IPS-20b (cell line): ENCODE results near the gene UGT1A8.
"Not testable (repeated sequence)": the region's sequence is repeated elsewhere in the genome, so short reads cannot be mapped to it uniquely, and the experiment has no call there.

Experiments
- H3K27ac ChIP-seq: one replicate; pipeline ENCODE4 v1.5.1; 2013; ENCODE audit warnings: low read length
- H3K27me3 ChIP-seq: 2 replicates; pipeline ENCODE4 v1.6.1; 2013; ENCODE audit warnings: mild to moderate bottlenecking, low read length, inconsistent platforms; ENCODE audit not compliant: insufficient read depth
- H3K36me3 ChIP-seq: 2 replicates; pipeline ENCODE4 v1.6.1; 2013; ENCODE audit warnings: low read depth, mild to moderate bottlenecking, inconsistent platforms, low read length, moderate library complexity; ENCODE audit not compliant: insufficient read depth
- H3K4me1 ChIP-seq: 2 replicates; pipeline ENCODE4 v1.6.1; 2013; ENCODE audit warnings: mild to moderate bottlenecking, control low read depth, inconsistent platforms, low read length, moderate library complexity; ENCODE audit not compliant: insufficient read depth
- H3K4me3 ChIP-seq: 2 replicates; pipeline ENCODE4 v1.5.1; 2013; ENCODE audit warnings: mild to moderate bottlenecking, low read length, inconsistent platforms
- H3K9ac ChIP-seq: 2 replicates; pipeline ENCODE4 v1.6.1; 2013; ENCODE audit warnings: low read depth, mild to moderate bottlenecking, inconsistent platforms, low read length, moderate library complexity
- H3K9me3 ChIP-seq: 2 replicates; pipeline ENCODE4 v1.6.1; 2013; ENCODE audit warnings: mild to moderate bottlenecking, low read depth, low read length, inconsistent platforms; ENCODE audit not compliant: insufficient read depth

UGT1A8 gene

DNA sequence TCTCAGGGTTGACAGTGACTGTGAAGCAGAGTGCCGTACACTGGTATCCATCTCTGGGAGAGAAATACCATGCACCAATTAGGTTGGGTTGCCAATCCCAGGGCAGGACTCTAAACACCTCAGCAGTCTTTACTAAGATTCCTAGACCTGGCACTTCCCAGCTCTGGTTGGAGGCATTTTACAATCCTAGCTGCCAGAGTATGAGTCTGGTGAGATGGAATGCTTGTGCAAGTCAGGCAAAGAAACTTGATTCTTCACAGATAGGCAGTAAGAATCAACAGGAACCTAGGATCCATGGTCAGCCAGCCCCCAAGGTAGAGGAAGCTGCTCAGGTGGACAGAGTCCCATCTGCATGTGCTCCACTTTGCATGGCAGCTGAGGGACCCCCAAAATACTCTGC, 89.3 kb downstream of the UGT1A8 start:
- Histone ChIP-seq H3K27ac (no peak overlapping the region), H3K4me3 (no peak overlapping the region), H3K9me3 (no peaks in the 10 kb centered on the region), H3K9ac (no peak overlapping the region), H3K27me3 (no peaks in the 10 kb centered on the region), H3K36me3 (no peaks in the 10 kb centered on the region), H3K4me1 (no peaks in the 10 kb centered on the region)

DNA sequence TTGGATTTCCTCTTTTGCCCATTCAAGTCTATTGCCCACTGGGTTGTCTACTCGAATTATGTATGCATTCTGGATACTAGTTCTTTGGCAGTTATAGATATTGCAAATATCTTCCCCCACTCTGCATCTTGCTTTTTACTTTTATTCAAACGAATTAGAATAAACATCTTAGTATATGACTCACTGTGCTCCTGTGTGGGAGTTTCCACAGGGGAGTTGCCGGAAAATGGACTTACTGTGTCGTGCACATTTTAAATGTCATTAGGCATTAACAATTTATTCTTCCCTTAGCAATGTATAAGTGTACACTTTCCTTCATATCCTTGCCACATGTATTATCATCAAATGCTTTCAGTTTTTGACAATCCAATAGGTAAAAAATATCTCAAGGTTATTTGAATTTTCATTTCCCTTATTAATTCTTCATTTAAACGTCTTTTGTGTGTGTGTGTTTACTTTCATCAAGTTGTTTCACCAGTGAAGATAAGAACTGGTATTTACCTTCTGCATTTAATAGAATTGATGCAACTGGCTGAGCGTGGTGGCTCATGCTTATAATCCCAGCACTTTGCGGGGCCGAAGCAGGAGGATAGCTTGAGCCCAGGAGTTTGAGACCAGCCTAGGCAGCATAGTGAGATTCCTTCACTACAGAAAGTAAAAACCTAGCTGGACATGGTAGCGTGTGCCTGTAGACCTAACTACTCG, 90.7 kb downstream of the UGT1A8 start:
- Histone ChIP-seq H3K4me3 (no peak overlapping the region), H3K36me3 (no peaks in the 10 kb centered on the region), H3K9me3 (no peaks in the 10 kb centered on the region), H3K27me3 (no peaks in the 10 kb centered on the region), H3K9ac (no peak overlapping the region), H3K27ac (no peak overlapping the region), H3K4me1 (no peaks in the 10 kb centered on the region)

DNA sequence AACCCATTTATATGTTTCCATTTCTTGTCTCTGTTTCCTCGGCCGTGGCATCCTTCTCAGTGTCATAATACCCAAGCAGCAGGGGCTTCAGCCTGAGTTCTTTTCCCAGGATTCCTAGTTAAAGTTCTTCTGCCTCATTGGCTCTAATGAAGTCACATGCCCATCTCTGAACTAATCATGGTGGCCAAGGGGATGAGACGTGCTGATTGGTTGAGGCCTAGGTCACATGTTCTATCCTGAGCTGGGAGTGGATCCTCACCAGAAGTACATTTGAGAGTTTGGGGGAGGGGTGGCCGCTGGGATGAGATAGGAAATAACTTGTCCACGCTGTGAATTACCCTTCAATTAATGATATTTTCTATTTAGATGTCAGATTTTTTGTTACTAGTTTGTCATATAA, 91.5 kb downstream of the UGT1A8 start:
- Histone ChIP-seq H3K4me3 (no peak overlapping the region), H3K4me1 (no peaks in the 10 kb centered on the region), H3K27ac (no peak overlapping the region), H3K36me3 (no peaks in the 10 kb centered on the region), H3K27me3 (no peaks in the 10 kb centered on the region), H3K9me3 (no peaks in the 10 kb centered on the region), H3K9ac (no peak overlapping the region)

DNA sequence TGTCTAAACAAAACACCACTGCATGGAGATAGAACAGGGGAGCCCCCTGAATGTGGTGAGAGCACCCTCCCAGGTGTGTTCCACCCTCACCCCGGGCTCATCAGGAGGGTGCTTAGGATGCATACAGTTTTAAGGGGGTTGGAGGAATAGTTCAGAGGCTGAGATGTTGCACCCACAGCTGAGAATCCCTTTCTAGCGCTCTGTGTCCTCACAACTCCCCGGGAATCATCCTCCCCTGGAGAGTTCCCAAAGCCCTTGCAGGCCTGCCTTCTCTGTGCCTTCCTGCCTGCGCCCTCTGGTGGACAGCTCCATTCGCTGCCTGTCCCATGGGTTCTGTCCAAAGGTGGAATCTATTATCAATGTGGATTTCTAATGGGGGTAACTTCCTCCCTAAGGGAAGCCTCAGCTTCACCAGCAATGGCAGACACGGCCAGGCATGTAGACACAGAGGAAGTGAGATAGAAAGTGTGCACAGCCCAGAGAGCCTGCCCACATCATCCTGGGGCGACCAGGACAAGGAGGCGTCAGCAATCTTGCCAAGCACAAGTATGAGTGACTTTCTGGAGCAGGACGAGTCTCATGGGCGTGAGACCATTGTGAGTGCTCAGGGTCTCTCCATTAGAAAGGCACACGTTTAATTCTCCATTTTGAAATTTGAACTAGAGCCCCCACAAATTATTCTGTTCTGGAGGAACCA, 94.0 kb downstream of the UGT1A8 start:
- H3K36me3 ChIP-seq: no peaks in the 10 kb centered on the region
- H3K4me1 ChIP-seq: no peaks in the 10 kb centered on the region
- no peak overlapping the region for H3K4me3 ChIP-seq
- no peaks in the 10 kb centered on the region for H3K9me3 ChIP-seq
- no peak overlapping the region for H3K9ac ChIP-seq
- no peaks in the 10 kb centered on the region for H3K27me3 ChIP-seq
- H3K27ac ChIP-seq: no peak overlapping the region

DNA sequence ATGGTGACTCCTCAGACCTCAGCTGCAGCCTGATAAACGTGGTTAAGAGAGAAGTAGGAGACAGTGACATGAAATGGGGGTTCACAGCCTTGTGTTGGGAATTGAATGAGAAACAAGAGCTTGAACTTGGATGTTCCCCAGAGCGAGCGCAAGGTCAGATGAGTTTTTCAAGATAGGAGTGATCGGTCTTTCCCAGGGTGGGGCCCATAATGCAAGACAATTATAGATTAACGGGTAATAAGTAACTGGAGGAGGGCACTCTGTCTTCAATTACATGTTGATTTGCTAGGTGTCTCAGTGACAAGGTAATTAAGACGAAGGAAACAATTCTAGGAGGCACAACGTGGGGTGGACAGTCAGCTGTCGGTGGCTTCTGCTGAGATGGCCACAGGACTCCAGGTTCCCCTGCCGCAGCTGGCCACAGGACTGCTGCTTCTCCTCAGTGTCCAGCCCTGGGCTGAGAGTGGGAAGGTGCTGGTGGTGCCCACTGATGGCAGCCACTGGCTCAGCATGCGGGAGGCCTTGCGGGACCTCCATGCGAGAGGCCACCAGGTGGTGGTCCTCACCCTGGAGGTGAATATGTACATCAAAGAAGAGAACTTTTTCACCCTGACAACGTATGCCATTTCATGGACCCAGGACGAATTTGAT, 95.3 kb downstream of the UGT1A8 start, which contains the start of gene UGT1A5:
Gene UGT1A5 (plus strand): TSS at position 297 of the 651 bp plus-strand sequence. CDS start 85 bp downstream, at position 382.
- Histone ChIP-seq H3K27me3 (no peaks in the 10 kb centered on the region), H3K4me3 (no peak within 1 kb of the TSS), H3K9ac (no peak within 1 kb of the TSS), H3K36me3 (no peaks in the 10 kb centered on the region), H3K27ac (no peak within 1 kb of the TSS), H3K9me3 (no peaks in the 10 kb centered on the region), H3K4me1 (no peaks in the 10 kb centered on the region)

DNA sequence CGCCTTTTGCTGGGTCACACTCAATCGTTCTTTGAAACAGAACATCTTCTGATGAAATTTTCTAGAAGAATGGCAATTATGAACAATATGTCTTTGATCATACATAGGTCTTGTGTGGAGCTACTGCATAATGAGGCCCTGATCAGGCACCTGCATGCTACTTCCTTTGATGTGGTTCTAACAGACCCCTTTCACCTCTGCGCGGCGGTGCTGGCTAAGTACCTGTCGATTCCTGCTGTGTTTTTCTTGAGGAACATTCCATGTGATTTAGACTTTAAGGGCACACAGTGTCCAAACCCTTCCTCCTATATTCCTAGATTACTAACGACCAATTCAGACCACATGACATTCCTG, 95.8 kb downstream of the UGT1A8 start:
- H3K27me3 ChIP-seq: no peaks in the 10 kb centered on the region
- no peak overlapping the region for H3K27ac ChIP-seq

DNA sequence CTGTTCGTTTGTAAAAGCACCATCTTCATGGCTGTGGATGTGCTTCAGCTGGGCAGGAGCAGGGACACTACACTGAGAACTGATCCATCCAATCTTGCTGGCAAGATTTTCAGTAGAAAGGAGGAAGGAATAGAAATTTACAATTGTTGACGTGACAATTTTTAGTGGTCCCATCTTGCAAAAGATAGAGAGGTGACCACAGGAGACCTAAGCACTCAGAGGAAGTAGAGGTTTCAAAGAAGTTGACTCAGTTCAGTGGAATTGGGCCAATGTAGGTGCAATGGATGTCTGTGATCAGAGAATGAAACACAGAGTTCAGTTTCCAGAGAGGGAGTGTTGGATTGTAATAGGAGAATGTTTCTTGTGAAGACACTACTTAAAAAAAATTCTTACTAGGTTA, 96.7 kb downstream of the UGT1A8 start:
- no peak overlapping the region for H3K9ac ChIP-seq
- H3K27ac ChIP-seq: no peak overlapping the region
- no peak overlapping the region for H3K4me3 ChIP-seq
- H3K4me1 ChIP-seq: no peaks in the 10 kb centered on the region
- no peaks in the 10 kb centered on the region for H3K36me3 ChIP-seq
- H3K27me3 ChIP-seq: no peaks in the 10 kb centered on the region
- no peaks in the 10 kb centered on the region for H3K9me3 ChIP-seq

More for the DNA sequence above, 95.8 kb downstream of the UGT1A8 start:
- no peak overlapping the region for H3K4me3 ChIP-seq
- H3K4me1 ChIP-seq: no peaks in the 10 kb centered on the region
- H3K9me3 ChIP-seq: no peaks in the 10 kb centered on the region
- no peaks in the 10 kb centered on the region for H3K36me3 ChIP-seq
- no peak overlapping the region for H3K9ac ChIP-seq

DNA sequence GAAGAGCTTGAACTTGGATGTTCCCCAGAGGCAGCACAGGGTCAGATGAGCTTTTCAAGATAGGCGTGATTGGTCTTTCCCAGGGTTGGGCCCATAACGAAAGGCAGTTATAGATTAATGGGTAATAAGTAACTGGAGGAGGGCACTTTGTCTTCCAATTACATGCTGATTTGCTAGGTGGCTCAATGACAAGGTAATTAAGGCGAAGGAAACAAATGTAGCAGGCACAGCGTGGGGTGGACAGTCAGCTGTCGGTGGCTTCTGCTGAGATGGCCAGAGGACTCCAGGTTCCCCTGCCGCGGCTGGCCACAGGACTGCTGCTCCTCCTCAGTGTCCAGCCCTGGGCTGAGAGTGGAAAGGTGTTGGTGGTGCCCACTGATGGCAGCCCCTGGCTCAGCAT, 101.1 kb downstream of the UGT1A8 start, which contains the start of gene UGT1A4:
Gene UGT1A4 (plus strand): TSS at position 185 of the 400 bp plus-strand sequence. CDS start 85 bp downstream, at position 270.
- no peaks in the 10 kb centered on the region for H3K36me3 ChIP-seq
- no peaks in the 10 kb centered on the region for H3K4me1 ChIP-seq
- H3K9me3 ChIP-seq: no peaks in the 10 kb centered on the region
- H3K9ac ChIP-seq: no peak within 1 kb of the TSS
- no peak within 1 kb of the TSS for H3K27ac ChIP-seq
- no peak within 1 kb of the TSS for H3K4me3 ChIP-seq
- no peaks in the 10 kb centered on the region for H3K27me3 ChIP-seq

DNA sequence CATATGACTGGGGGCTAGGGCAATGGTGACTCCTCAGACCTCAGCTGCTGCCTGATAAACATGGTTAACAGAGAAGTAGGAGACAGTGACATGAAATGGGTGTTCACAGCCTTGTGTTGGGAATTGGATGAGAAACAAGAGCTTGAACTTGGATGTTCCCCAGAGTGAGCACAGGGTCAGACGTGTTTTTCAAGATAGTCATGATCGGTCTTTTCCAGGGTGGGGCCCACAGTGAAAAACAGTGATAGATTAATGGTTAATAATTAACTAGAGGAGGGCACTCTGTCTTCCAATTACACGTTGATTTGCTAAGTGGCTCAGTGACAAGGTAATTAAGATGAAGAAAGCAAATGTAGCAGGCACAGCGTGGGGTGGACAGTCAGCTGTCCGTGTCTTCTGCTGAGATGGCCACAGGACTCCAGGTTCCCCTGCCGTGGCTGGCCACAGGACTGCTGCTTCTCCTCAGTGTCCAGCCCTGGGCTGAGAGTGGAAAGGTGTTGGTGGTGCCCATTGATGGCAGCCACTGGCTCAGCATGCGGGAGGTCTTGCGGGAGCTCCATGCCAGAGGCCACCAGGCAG, 111.4 kb downstream of the UGT1A8 start, which contains the start of gene UGT1A3:
Gene UGT1A3 (plus strand): TSS at position 320 of the 579 bp plus-strand sequence. CDS start 85 bp downstream, at position 405.
- H3K27me3 ChIP-seq: no peaks in the 10 kb centered on the region
- no peak within 1 kb of the TSS for H3K4me3 ChIP-seq
- no peaks in the 10 kb centered on the region for H3K4me1 ChIP-seq
- H3K9ac ChIP-seq: no peak within 1 kb of the TSS
- H3K27ac ChIP-seq: no peak within 1 kb of the TSS
- peaks cover 15% of the 10 kb centered on the region for H3K9me3 ChIP-seq
- no peaks in the 10 kb centered on the region for H3K36me3 ChIP-seq

DNA sequence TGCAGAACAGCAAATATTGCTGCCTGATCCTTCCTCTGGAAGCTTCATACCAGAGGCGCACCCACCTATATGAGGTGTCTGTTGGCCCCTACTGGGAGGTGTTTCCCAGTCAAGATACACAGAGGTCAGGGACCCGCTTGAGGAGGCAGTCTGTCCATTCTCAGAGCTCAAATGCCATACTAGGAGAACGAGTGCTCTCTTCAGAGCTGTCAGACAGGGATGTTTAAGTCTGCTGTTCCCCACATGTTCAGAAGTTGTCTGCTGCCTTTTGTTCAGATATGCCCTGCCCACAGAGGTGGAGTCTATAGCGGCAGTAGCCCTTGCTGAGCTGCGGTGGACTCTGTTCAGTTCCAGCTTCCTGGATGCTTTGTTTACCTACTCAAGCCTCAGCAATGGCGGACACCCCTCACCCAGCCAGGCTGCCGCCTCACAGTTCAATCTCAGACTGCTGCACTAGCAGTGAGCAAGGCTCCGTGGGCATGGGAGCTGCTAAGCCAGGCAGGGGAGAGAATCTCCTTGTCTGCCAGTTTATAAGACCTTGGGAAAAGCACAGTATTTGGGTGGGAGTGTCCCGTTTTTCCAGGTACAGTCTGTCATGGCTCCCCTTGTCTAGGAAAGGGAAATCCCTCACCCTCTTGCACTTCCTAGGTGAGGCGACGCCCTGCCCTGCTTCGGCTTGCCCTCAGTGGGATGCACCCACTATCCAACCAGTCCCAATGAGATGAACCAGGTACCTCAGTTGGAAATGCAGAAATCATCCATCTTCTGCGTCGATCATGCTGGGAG, 119.6 kb downstream of the UGT1A8 start:
- not testable (repeated sequence) for H3K36me3 ChIP-seq, H3K9me3 ChIP-seq, H3K27me3 ChIP-seq, H3K27ac ChIP-seq, H3K4me1 ChIP-seq, H3K4me3 ChIP-seq, H3K9ac ChIP-seq

DNA sequence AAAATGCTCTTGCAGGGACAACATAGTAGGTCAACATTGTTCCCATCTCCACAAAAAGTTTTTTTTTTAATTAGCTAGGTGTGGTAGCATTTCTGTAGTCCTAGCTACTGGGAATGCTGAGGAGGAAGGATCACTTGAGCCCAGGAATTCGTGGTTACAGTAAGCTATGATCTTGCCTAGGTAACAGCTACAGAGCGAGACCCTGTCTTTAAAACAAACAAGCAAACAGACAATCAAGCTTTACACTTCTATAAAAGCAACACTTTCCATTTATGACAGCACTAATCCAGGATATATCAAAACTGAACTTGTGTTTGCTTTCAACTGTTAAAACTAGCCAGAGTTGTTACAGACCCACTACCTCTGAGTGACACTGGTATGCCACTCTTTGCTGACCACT, 123.4 kb downstream of the UGT1A8 start:
- H3K9me3 ChIP-seq: 0 out of 2 replicates have a peak, but pooled peaks cover 7% of the 10 kb centered on the region
- H3K9ac ChIP-seq: no peak overlapping the region
- no peaks in the 10 kb centered on the region for H3K36me3 ChIP-seq
- no peak overlapping the region for H3K27ac ChIP-seq
- no peaks in the 10 kb centered on the region for H3K4me1 ChIP-seq
- no peak overlapping the region for H3K4me3 ChIP-seq
- no peaks in the 10 kb centered on the region for H3K27me3 ChIP-seq
